ENCODE results near the gene NANOS2. TPM values are rescaled to one million over a fixed set of nuclear protein-coding genes. Genes with fewer than 3 reads are reported as not detected.

NANOS2 gene
- total and polyA plus RNA-seq, 2 of the 13 experiments (the other 11 are each of a cell fraction or from before 2014, with no cell fraction given) = not detected

DNA sequence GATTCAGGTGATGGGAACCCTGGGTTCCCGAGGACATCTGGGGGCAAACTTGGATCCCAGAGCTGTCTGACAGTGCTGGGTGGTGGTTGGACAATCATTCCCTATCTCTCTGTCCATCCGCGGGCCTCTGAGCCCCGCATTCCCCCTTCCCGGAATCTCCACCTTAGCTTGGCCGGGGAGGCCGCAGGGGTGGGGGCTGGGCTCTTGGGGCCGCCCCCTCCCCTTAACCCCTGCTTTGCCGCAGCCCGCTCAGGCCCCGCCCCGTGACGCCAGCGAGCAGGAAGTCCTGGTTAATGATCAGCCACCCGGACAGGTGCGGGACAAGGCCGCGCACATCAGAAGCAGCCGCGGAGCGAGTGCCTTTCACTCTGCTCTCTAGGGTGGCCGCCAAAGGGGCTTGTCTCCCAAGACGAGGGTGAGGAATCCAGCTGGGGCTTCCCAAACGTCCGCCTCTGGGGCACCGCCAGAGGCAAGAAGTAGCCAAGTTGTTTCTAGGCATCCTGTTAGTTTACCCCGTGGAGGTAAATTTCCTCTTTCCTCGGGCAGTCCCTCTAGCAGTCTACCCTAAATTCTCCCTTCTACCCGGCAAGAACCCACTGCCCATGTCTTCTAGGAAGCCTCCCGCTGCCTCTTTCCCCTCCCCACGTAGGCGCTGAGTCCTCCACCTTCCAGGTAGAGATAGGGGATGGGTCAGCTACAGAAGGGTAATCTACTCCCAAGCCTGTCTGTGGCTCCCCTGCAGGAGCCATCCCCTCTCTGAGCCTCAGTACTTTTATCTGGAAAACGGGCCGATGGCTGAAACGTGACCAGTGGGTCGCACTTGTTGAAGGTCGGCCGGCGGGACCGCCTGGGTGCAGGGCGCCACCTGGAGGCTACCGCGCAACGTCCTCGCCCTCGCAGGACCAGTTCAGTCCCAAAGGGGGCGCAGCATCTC, 31.7 kb downstream of the NANOS2 start (continued):
- TF ChIP-seq, protein P1, sequence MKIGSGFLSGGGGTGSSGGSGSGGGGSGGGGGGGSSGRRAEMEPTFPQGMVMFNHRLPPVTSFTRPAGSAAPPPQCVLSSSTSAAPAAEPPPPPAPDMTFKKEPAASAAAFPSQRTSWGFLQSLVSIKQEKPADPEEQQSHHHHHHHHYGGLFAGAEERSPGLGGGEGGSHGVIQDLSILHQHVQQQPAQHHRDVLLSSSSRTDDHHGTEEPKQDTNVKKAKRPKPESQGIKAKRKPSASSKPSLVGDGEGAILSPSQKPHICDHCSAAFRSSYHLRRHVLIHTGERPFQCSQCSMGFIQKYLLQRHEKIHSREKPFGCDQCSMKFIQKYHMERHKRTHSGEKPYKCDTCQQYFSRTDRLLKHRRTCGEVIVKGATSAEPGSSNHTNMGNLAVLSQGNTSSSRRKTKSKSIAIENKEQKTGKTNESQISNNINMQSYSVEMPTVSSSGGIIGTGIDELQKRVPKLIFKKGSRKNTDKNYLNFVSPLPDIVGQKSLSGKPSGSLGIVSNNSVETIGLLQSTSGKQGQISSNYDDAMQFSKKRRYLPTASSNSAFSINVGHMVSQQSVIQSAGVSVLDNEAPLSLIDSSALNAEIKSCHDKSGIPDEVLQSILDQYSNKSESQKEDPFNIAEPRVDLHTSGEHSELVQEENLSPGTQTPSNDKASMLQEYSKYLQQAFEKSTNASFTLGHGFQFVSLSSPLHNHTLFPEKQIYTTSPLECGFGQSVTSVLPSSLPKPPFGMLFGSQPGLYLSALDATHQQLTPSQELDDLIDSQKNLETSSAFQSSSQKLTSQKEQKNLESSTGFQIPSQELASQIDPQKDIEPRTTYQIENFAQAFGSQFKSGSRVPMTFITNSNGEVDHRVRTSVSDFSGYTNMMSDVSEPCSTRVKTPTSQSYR (CRISPR knock-in tag; IDR thresholded peaks at IDR 0.05; ENCODE audit: borderline replicate concordance) = peak; percentile 93
- TF ChIP-seq SCMH1 (CRISPR knock-in tag; IDR thresholded peaks at IDR 0.05; ENCODE audit: borderline replicate concordance) = no peak
- TF ChIP-seq, protein P2, sequence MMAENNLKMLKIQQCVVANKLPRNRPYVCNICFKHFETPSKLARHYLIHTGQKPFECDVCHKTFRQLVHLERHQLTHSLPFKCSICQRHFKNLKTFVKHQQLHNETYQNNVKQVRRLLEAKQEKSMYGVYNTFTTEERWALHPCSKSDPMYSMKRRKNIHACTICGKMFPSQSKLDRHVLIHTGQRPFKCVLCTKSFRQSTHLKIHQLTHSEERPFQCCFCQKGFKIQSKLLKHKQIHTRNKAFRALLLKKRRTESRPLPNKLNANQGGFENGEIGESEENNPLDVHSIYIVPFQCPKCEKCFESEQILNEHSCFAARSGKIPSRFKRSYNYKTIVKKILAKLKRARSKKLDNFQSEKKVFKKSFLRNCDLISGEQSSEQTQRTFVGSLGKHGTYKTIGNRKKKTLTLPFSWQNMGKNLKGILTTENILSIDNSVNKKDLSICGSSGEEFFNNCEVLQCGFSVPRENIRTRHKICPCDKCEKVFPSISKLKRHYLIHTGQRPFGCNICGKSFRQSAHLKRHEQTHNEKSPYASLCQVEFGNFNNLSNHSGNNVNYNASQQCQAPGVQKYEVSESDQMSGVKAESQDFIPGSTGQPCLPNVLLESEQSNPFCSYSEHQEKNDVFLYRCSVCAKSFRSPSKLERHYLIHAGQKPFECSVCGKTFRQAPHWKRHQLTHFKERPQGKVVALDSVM (CRISPR knock-in tag; IDR thresholded peaks at IDR 0.05) = no peak; the same call in none of the 2 replicates
- peak; percentile 4; the same call in 1 of the 2 replicates for TF ChIP-seq SRY (CRISPR knock-in tag; IDR thresholded peaks at IDR 0.05)
- TF ChIP-seq FOSL2 (CRISPR knock-in tag; IDR thresholded peaks at IDR 0.05) = peak; percentile 75
- TF ChIP-seq MEIS2 (CRISPR knock-in tag; IDR thresholded peaks at IDR 0.05) = peak; percentile 68
- TF ChIP-seq RNF2 (conservative IDR thresholded peaks at IDR 0.05; ENCODE audit: low read depth) = no peak
- TF ChIP-seq TGIF2 (CRISPR knock-in tag; IDR thresholded peaks at IDR 0.05) = peak; percentile 75; the same call in 1 of the 2 replicates
- TF ChIP-seq RFX3 (CRISPR knock-in tag; IDR thresholded peaks at IDR 0.05) = no peak
- TF ChIP-seq, protein P3, sequence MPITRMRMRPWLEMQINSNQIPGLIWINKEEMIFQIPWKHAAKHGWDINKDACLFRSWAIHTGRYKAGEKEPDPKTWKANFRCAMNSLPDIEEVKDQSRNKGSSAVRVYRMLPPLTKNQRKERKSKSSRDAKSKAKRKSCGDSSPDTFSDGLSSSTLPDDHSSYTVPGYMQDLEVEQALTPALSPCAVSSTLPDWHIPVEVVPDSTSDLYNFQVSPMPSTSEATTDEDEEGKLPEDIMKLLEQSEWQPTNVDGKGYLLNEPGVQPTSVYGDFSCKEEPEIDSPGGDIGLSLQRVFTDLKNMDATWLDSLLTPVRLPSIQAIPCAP (CRISPR knock-in tag; IDR thresholded peaks at IDR 0.05; ENCODE audit: low read depth) = 0 out of 2 replicates have a peak, but pooled peaks have one; percentile 65
- no peak for TF ChIP-seq REXO4 (CRISPR knock-in tag; IDR thresholded peaks at IDR 0.05; ENCODE audit: borderline replicate concordance)
- TF ChIP-seq, protein P4, sequence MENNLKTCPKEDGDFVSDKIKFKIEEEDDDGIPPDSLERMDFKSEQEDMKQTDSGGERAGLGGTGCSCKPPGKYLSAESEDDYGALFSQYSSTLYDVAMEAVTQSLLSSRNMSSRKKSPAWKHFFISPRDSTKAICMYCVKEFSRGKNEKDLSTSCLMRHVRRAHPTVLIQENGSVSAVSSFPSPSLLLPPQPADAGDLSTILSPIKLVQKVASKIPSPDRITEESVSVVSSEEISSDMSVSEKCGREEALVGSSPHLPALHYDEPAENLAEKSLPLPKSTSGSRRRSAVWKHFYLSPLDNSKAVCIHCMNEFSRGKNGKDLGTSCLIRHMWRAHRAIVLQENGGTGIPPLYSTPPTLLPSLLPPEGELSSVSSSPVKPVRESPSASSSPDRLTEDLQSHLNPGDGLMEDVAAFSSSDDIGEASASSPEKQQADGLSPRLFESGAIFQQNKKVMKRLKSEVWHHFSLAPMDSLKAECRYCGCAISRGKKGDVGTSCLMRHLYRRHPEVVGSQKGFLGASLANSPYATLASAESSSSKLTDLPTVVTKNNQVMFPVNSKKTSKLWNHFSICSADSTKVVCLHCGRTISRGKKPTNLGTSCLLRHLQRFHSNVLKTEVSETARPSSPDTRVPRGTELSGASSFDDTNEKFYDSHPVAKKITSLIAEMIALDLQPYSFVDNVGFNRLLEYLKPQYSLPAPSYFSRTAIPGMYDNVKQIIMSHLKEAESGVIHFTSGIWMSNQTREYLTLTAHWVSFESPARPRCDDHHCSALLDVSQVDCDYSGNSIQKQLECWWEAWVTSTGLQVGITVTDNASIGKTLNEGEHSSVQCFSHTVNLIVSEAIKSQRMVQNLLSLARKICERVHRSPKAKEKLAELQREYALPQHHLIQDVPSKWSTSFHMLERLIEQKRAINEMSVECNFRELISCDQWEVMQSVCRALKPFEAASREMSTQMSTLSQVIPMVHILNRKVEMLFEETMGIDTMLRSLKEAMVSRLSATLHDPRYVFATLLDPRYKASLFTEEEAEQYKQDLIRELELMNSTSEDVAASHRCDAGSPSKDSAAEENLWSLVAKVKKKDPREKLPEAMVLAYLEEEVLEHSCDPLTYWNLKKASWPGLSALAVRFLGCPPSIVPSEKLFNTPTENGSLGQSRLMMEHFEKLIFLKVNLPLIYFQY (CRISPR knock-in tag; IDR thresholded peaks at IDR 0.05; ENCODE audit: borderline replicate concordance) = 0 out of 2 replicates have a peak, but pooled peaks have one; percentile 35
- peak; percentile 66; the same call in 1 of the 2 replicates for TF ChIP-seq SNAPC2 (CRISPR knock-in tag; IDR thresholded peaks at IDR 0.05)
- TF ChIP-seq ZNF17 (CRISPR knock-in tag; IDR thresholded peaks at IDR 0.05) = peak; percentile 96
- TF ChIP-seq ZNF616 (CRISPR knock-in tag; IDR thresholded peaks at IDR 0.05; ENCODE audit: low read depth) = peak; percentile 40; the same call in 1 of the 2 replicates
- TF ChIP-seq KLF16 (CRISPR knock-in tag; IDR thresholded peaks at IDR 0.05) = peak in 1 of 2 experiments; percentile 67; a peak in 1 of 4 replicates
- 0 out of 2 replicates have a peak, but pooled peaks have one; percentile 50 for TF ChIP-seq ZNF264 (CRISPR knock-in tag; IDR thresholded peaks at IDR 0.05)
- TF ChIP-seq ZNF605 (CRISPR knock-in tag; IDR thresholded peaks at IDR 0.05) = peak; percentile 87

Data from HepG2 (cell line).